Measurements from ENCODE around the gene HAP1.

DNA sequence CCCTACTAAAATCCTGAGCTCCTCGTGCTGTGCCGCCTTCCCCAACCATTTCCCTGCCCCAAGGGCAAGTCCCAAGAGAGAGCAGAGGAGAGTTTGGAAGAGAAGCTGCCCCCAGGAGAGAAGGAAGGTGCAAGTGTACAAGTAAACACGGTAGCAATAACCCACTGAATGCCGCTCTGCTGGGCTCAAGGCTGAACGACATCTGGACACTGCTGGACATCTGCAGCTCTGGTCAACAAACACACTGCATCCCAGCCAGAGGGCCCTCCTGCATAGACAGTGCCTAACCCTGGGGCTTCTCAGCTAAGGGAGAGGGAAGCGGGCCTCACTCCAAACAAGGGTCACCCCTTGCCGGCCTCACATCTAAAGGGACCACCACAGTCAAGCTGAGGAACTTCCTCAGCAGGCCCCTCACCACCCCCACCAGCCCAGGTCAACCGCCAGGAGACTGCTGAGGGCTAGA lies 39.3 kb upstream of the HAP1 start:
- TF ChIP-seq, protein P1, sequence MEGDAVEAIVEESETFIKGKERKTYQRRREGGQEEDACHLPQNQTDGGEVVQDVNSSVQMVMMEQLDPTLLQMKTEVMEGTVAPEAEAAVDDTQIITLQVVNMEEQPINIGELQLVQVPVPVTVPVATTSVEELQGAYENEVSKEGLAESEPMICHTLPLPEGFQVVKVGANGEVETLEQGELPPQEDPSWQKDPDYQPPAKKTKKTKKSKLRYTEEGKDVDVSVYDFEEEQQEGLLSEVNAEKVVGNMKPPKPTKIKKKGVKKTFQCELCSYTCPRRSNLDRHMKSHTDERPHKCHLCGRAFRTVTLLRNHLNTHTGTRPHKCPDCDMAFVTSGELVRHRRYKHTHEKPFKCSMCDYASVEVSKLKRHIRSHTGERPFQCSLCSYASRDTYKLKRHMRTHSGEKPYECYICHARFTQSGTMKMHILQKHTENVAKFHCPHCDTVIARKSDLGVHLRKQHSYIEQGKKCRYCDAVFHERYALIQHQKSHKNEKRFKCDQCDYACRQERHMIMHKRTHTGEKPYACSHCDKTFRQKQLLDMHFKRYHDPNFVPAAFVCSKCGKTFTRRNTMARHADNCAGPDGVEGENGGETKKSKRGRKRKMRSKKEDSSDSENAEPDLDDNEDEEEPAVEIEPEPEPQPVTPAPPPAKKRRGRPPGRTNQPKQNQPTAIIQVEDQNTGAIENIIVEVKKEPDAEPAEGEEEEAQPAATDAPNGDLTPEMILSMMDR (IDR thresholded peaks at IDR 0.05): no peak
- TF ChIP-seq POLR2A (IDR thresholded peaks at IDR 0.05) (no peak), POLR2AphosphoS5 (IDR thresholded peaks at IDR 0.05) (no peak)

All from sigmoid colon (tissue), 4 donors.